Loucy (cell line): ENCODE results near the gene MYRIP.

ENCODE experiments used
- H2AFZ ChIP-seq: fragments of 200-600 bp; sonication (generic); 2 replicates; pipeline ENCODE4 v1.6.0; 2016; ENCODE audit warnings: antibody characterized with exemption, mild to moderate bottlenecking, low read length, moderate library complexity
- H3F3A ChIP-seq: fragments of 200-600 bp; 2 replicates; pipeline ENCODE4 v1.6.0; 2016; ENCODE audit warnings: antibody characterized with exemption, low read depth, mild to moderate bottlenecking
- H3K27me3 ChIP-seq: fragments of 200-600 bp; sonication (generic); 2 replicates; pipeline ENCODE4 v1.6.1; 2014; ENCODE audit warnings: low read length, mild to moderate bottlenecking; ENCODE audit not compliant: insufficient read depth, poor library complexity, severe bottlenecking
- H3K36me3 ChIP-seq: fragments of 200-600 bp; sonication (generic); 2 replicates; pipeline ENCODE4 v1.6.1; 2016; ENCODE audit warnings: low read length; ENCODE audit not compliant: insufficient read depth
- H3K4me1 ChIP-seq: fragments of 200-600 bp; sonication (generic); 2 replicates; pipeline ENCODE4 v1.5.1; 2014; ENCODE audit warnings: low read length, mild to moderate bottlenecking; ENCODE audit not compliant: insufficient read depth, poor library complexity, severe bottlenecking
- H3K4me2 ChIP-seq: fragments of 200-600 bp; sonication (generic); 2 replicates; pipeline ENCODE4 v1.6.0; 2014; ENCODE audit warnings: antibody characterized with exemption, low read length, low read depth, mild to moderate bottlenecking; ENCODE audit not compliant: poor library complexity, severe bottlenecking
- H3K4me3 ChIP-seq: fragments of 200-600 bp; sonication (generic); 2 replicates; pipeline ENCODE4 v1.5.1; 2014; ENCODE audit warnings: low read length, mild to moderate bottlenecking, mixed read lengths; ENCODE audit not compliant: poor library complexity, severe bottlenecking
- H3K79me2 ChIP-seq: fragments of 200-600 bp; sonication (generic); 2 replicates; pipeline ENCODE4 v1.6.1; 2014; ENCODE audit warnings: low read length; ENCODE audit not compliant: insufficient read depth
- H3K9ac ChIP-seq: fragments of 200-600 bp; sonication (generic); 2 replicates; pipeline ENCODE4 v1.6.0; 2014; ENCODE audit warnings: mild to moderate bottlenecking, low read depth, low read length, moderate library complexity; ENCODE audit not compliant: poor library complexity, severe bottlenecking
- H3K9me2 ChIP-seq: fragments of 200-600 bp; sonication (generic); replicated peaks from 2 replicates; pipeline ENCODE4 v1.6.1; 2016; ENCODE audit warnings: low read depth, low read length, mixed read lengths
- H3K9me3 ChIP-seq: fragments of 200-600 bp; sonication (generic); 2 replicates; pipeline ENCODE4 v1.6.1; 2014; ENCODE audit warnings: mild to moderate bottlenecking, antibody characterized with exemption, low read length, low read depth; ENCODE audit not compliant: insufficient read depth
- H4K20me1 ChIP-seq: fragments of 200-600 bp; sonication (generic); 2 replicates; pipeline ENCODE4 v1.6.0; 2014; ENCODE audit warnings: antibody characterized with exemption, low read length, mild to moderate bottlenecking; ENCODE audit not compliant: insufficient read depth, poor library complexity, severe bottlenecking
- EZH2phosphoT487 ChIP-seq: fragments of 200-600 bp; IDR thresholded peaks from 2 replicates; pipeline ENCODE4 v1.6.1; 2018; ENCODE audit warnings: antibody characterized with exemption, mild to moderate bottlenecking, moderate library complexity, borderline replicate concordance
- TF ChIP-seq, protein P1 (sequence below): fragments of 200-600 bp; sonication (generic); conservative IDR thresholded peaks from 2 replicates; pipeline ENCODE4 v1.5.1; 2014; ENCODE audit warnings: mild to moderate bottlenecking, antibody characterized with exemption, low read length

The MYRIP gene

DNA sequence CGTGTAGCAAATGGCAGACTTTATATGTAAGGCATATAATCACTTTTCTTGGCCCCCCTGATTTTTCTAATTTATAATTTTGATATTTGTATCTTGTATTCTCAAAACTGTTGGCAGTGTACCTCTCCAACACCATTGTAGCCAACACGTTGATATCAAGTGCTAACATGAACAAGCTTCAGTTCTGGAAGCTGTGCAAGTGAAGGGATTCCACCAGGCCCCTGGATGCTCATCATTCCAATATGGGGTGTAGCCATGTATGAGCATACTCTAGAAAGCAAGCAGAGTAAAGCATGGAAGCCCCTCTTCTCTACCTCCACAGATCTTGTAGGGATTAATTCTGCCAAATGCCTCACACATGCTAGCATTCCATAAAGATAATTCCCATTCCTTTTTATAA lies 211.3 kb downstream of the MYRIP start:
- H3K4me1 ChIP-seq: no peaks in the 10 kb centered on the region
- H3K4me2 ChIP-seq: no peak overlapping the region
- H3K27me3 ChIP-seq: no peaks in the 10 kb centered on the region
- TF ChIP-seq EZH2phosphoT487: no peak
- TF ChIP-seq, protein P1, sequence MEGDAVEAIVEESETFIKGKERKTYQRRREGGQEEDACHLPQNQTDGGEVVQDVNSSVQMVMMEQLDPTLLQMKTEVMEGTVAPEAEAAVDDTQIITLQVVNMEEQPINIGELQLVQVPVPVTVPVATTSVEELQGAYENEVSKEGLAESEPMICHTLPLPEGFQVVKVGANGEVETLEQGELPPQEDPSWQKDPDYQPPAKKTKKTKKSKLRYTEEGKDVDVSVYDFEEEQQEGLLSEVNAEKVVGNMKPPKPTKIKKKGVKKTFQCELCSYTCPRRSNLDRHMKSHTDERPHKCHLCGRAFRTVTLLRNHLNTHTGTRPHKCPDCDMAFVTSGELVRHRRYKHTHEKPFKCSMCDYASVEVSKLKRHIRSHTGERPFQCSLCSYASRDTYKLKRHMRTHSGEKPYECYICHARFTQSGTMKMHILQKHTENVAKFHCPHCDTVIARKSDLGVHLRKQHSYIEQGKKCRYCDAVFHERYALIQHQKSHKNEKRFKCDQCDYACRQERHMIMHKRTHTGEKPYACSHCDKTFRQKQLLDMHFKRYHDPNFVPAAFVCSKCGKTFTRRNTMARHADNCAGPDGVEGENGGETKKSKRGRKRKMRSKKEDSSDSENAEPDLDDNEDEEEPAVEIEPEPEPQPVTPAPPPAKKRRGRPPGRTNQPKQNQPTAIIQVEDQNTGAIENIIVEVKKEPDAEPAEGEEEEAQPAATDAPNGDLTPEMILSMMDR: no peak
- no peak overlapping the region for H3K4me3 ChIP-seq
- H3K36me3 ChIP-seq: no peaks in the 10 kb centered on the region
- peaks cover 5% of the 10 kb centered on the region; the same call in 1 of the 2 replicates for H3K9me3 ChIP-seq
- H3K9ac ChIP-seq: no peak overlapping the region
- H3K79me2 ChIP-seq: no peaks in the 10 kb centered on the region
- no peak overlapping the region for H2AFZ ChIP-seq
- no peaks in the 10 kb centered on the region for H3K9me2 ChIP-seq
- H3F3A ChIP-seq: no peaks in the 10 kb centered on the region
- H4K20me1 ChIP-seq: no peaks in the 10 kb centered on the region

DNA sequence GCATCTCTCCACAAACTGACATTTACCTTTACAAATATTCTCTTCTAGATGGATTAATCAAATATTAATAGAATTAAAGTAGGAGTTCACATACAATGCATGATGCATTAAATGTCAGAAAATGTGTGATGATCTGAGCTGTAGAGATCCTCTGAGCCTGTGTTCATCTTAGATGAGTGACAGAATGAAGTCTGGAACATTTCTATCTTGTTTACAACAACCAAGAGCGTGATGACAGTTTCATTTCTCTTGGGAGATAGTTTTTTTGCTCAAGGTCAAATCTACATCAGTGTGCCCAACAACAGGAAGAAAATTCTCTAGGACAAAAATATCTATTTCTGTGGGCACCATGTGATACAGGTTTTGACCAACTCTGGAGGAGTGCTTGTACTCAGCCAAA lies 211.9 kb downstream of the MYRIP start:
- no peak overlapping the region for H3K4me3 ChIP-seq
- no peaks in the 10 kb centered on the region for H3K27me3 ChIP-seq
- no peaks in the 10 kb centered on the region for H3K4me1 ChIP-seq
- H4K20me1 ChIP-seq: no peaks in the 10 kb centered on the region
- TF ChIP-seq, protein P1: no peak
- no peak for TF ChIP-seq EZH2phosphoT487
- peaks cover 5% of the 10 kb centered on the region; the same call in 1 of the 2 replicates for H3K9me3 ChIP-seq
- H3K79me2 ChIP-seq: no peaks in the 10 kb centered on the region
- no peaks in the 10 kb centered on the region for H3K9me2 ChIP-seq
- H3F3A ChIP-seq: no peaks in the 10 kb centered on the region
- no peak overlapping the region for H2AFZ ChIP-seq
- no peak overlapping the region for H3K4me2 ChIP-seq
- H3K9ac ChIP-seq: no peak overlapping the region
- no peaks in the 10 kb centered on the region for H3K36me3 ChIP-seq

DNA sequence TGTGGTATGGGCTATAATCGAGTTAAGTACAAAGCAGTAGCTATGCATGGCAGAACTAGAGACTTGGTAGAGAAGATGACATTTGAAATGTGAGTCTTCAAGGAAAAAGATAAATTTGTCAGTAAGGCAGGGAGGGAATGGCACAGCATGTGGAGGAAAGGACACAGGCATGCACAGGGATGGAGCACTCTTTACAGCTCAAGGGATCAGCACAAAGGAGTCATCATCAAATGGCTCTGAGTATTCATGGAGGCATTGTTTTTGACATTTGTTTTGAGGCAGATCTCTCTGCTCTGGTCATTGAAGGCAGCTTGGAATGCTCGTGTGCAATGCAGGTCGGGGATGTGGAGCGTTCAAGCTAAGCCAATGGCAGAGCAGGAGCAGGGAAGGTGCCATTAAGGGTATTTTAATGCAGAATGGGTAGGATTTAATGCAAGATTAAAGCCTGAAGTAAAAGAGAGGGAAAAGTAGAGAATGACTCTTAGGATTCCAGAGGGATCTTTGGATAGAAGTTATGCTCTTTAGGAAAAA lies 213.0 kb downstream of the MYRIP start:
- H3K9me3 ChIP-seq: peaks cover 9% of the 10 kb centered on the region; the same call in 1 of the 2 replicates
- no peak overlapping the region for H3K4me3 ChIP-seq
- H3K9ac ChIP-seq: no peak overlapping the region
- H3K79me2 ChIP-seq: no peaks in the 10 kb centered on the region
- H2AFZ ChIP-seq: no peak overlapping the region
- no peaks in the 10 kb centered on the region for H4K20me1 ChIP-seq
- H3K4me1 ChIP-seq: no peaks in the 10 kb centered on the region
- H3F3A ChIP-seq: no peaks in the 10 kb centered on the region
- H3K4me2 ChIP-seq: no peak overlapping the region
- H3K36me3 ChIP-seq: no peaks in the 10 kb centered on the region
- H3K27me3 ChIP-seq: no peaks in the 10 kb centered on the region
- no peaks in the 10 kb centered on the region for H3K9me2 ChIP-seq
- TF ChIP-seq EZH2phosphoT487: no peak
- TF ChIP-seq, protein P1: no peak
